HG03342 (cell line): ENCODE measurements around the gene TBC1D22A.

Experiments
- ATAC-seq: cut with Tn5 transposase; IDR thresholded peaks from one replicate; pipeline ENCODE4 v1.9.1; 2021; ENCODE audit warnings: mild to moderate bottlenecking, moderate library complexity; ENCODE audit not compliant: unreplicated experiment

The TBC1D22A gene

GRCh38 chr22:46853191-46853590 is 90.7 kb downstream of the TBC1D22A start:
- no peak for ATAC-seq

- no peak for ATAC-seq
Measured at GRCh38 chr22:46854125-46854870, 91.8 kb downstream of the TBC1D22A start.

GRCh38 chr22:46855681-46856080 is 93.2 kb downstream of the TBC1D22A start:
- ATAC-seq = no peak

GRCh38 chr22:46856661-46857060 is 94.2 kb downstream of the TBC1D22A start:
- ATAC-seq = no peak

- ATAC-seq = no peak
Measured at GRCh38 chr22:46857142-46857884, 94.9 kb downstream of the TBC1D22A start.

GRCh38 chr22:46857885-46858143 is 95.4 kb downstream of the TBC1D22A start:
- ATAC-seq = no peak

GRCh38 chr22:46858181-46858771 is 95.8 kb downstream of the TBC1D22A start:
- ATAC-seq = no peak

GRCh38 chr22:46860562-46860961 is 98.1 kb downstream of the TBC1D22A start:
- ATAC-seq = no peak

- ATAC-seq = no peak
Measured at GRCh38 chr22:46861468-46862367, 99.3 kb downstream of the TBC1D22A start.

GRCh38 chr22:46862418-46863324 is 100.2 kb downstream of the TBC1D22A start:
- ATAC-seq = no peak

- no peak for ATAC-seq
Measured at GRCh38 chr22:46863794-46864193, 101.3 kb downstream of the TBC1D22A start.

GRCh38 chr22:46864314-46865051 is 102.0 kb downstream of the TBC1D22A start:
- no peak for ATAC-seq

GRCh38 chr22:46865052-46865434 is 102.6 kb downstream of the TBC1D22A start:
- ATAC-seq = no peak

- no peak for ATAC-seq
Measured at GRCh38 chr22:46865642-46866041, 103.2 kb downstream of the TBC1D22A start.

GRCh38 chr22:46866591-46866990 is 104.1 kb downstream of the TBC1D22A start:
- ATAC-seq = no peak

- ATAC-seq = no peak
Measured at GRCh38 chr22:46867106-46867505, 104.7 kb downstream of the TBC1D22A start.

- ATAC-seq = no peak
Measured at GRCh38 chr22:46869329-46869728, 106.9 kb downstream of the TBC1D22A start.

GRCh38 chr22:46869831-46870441 is 107.5 kb downstream of the TBC1D22A start:
- ATAC-seq = no peak

- no peak for ATAC-seq
Measured at GRCh38 chr22:46871826-46872225, 109.4 kb downstream of the TBC1D22A start.
